Trophoblast cell (in vitro differentiated cells and primary cell): ENCODE data around the gene TTC27.

Experiments
- DNase-seq, 2 donors: peaks; one replicate each; pipeline ENCODE4 v3.0.0-alpha.2; 2016
- H2AFZ ChIP-seq: 2 replicates; pipeline ENCODE4 v1.6.1; 2013; ENCODE audit warnings: low read length, moderate library complexity, mild to moderate bottlenecking; ENCODE audit not compliant: insufficient read depth, poor library complexity
- H2AK5ac ChIP-seq: 2 replicates; pipeline ENCODE4 v1.6.1; 2013; ENCODE audit warnings: mild to moderate bottlenecking, low read length
- H2BK120ac ChIP-seq: 2 replicates; pipeline ENCODE4 v1.6.1; 2013; ENCODE audit warnings: low read length, mild to moderate bottlenecking, moderate library complexity; ENCODE audit not compliant: insufficient read depth, poor library complexity
- H2BK12ac ChIP-seq: 2 replicates; pipeline ENCODE4 v1.6.1; 2013; ENCODE audit warnings: mild to moderate bottlenecking, low read length, moderate library complexity
- H2BK5ac ChIP-seq: 2 replicates; pipeline ENCODE4 v1.6.1; 2013; ENCODE audit warnings: low read length, low read depth, moderate library complexity, mild to moderate bottlenecking; ENCODE audit not compliant: poor library complexity
- H3K14ac ChIP-seq: 2 replicates; pipeline ENCODE4 v1.6.1; 2013; ENCODE audit warnings: mild to moderate bottlenecking, low read length
- H3K18ac ChIP-seq: 2 replicates; pipeline ENCODE4 v1.6.1; 2013; ENCODE audit warnings: mild to moderate bottlenecking, low read length
- H3K23ac ChIP-seq: 2 replicates; pipeline ENCODE4 v1.6.1; 2013; ENCODE audit warnings: low read length
- H3K27ac ChIP-seq: 2 replicates; pipeline ENCODE4 v1.5.1; 2013; ENCODE audit warnings: low read depth, mild to moderate bottlenecking, inconsistent platforms, low read length, moderate library complexity
- H3K27me3 ChIP-seq: 2 replicates; pipeline ENCODE4 v1.6.1; 2013; ENCODE audit warnings: inconsistent platforms, mild to moderate bottlenecking, low read length, moderate library complexity; ENCODE audit not compliant: insufficient read depth
- H3K36me3 ChIP-seq, 2 experiments: 1 replicate in 1 of 2; 2 replicates in 1 of 2; pipeline ENCODE4 v1.6.1; 2013; ENCODE audit warnings: low read length in 2 of 2, mild to moderate bottlenecking in 2 of 2, moderate library complexity in 1 of 2; ENCODE audit not compliant: insufficient read depth in 2 of 2, control insufficient read depth in 1 of 2
- H3K4ac ChIP-seq: 2 replicates; pipeline ENCODE4 v1.6.1; 2013; ENCODE audit warnings: low read depth, mild to moderate bottlenecking, low read length, moderate library complexity
- H3K4me1 ChIP-seq, 2 experiments: 1 replicate in 1 of 2; 2 replicates in 1 of 2; pipeline ENCODE4 v1.6.1; 2013; ENCODE audit warnings: low read length in 2 of 2, mild to moderate bottlenecking in 2 of 2, moderate library complexity in 1 of 2; ENCODE audit not compliant: insufficient read depth in 2 of 2, control insufficient read depth in 1 of 2
- H3K4me2 ChIP-seq: 2 replicates; pipeline ENCODE4 v1.6.1; 2013; ENCODE audit warnings: inconsistent platforms, mild to moderate bottlenecking, low read length, moderate library complexity
- H3K4me3 ChIP-seq: 2 replicates; pipeline ENCODE4 v1.5.1; 2013; ENCODE audit warnings: mild to moderate bottlenecking, low read depth, low read length, inconsistent platforms
- H3K79me1 ChIP-seq: one replicate; pipeline ENCODE4 v1.6.1; 2013; ENCODE audit warnings: low read length
- H3K79me2 ChIP-seq: 2 replicates; pipeline ENCODE4 v1.6.1; 2013; ENCODE audit warnings: low read length, mild to moderate bottlenecking; ENCODE audit not compliant: control insufficient read depth, insufficient read depth, poor library complexity
- H3K9ac ChIP-seq: 2 replicates; pipeline ENCODE4 v1.6.1; 2013; ENCODE audit warnings: mild to moderate bottlenecking, low read length
- H3K9me3 ChIP-seq: 2 replicates; pipeline ENCODE4 v1.6.1; 2013; ENCODE audit warnings: low read depth, mild to moderate bottlenecking, control low read depth, inconsistent platforms, low read length; ENCODE audit not compliant: insufficient read depth
- H4K12ac ChIP-seq: 2 replicates; pipeline ENCODE4 v1.6.1; 2013; ENCODE audit warnings: low read depth, mild to moderate bottlenecking, low read length, moderate library complexity
- H4K8ac ChIP-seq: 2 replicates; pipeline ENCODE4 v1.6.1; 2013; ENCODE audit warnings: low read depth, mild to moderate bottlenecking, low read length, moderate library complexity
- H4K91ac ChIP-seq: one replicate; pipeline ENCODE4 v1.6.1; 2013; ENCODE audit warnings: low read depth, mild to moderate bottlenecking, low read length, moderate library complexity
- WGBS: extraction: QIAGEN DNeasy Blood & Tissue Kit; methylation state at CpG from one replicate; pipeline ENCODE4 v1.1.7; 2013; ENCODE audit warnings: missing lambda C conversion rate; ENCODE audit not compliant: insufficient read length, insufficient coverage; ENCODE audit errors: extremely low coverage; 5-methylcytosine and 5-hydroxymethylcytosine counted together

The TTC27 gene

GRCh38 chr2:32760628-32761027 is 132.8 kb downstream of the TTC27 start:
- H3K23ac ChIP-seq: peak overlapping the region; percentile 5
- no peak overlapping the region for H2BK5ac ChIP-seq
- H4K8ac ChIP-seq: no peak overlapping the region
- DNase-seq: no peak
- H2AFZ ChIP-seq: no peak overlapping the region
- no peak overlapping the region for H3K4me2 ChIP-seq
- H3K79me1 ChIP-seq: no peaks in the 10 kb centered on the region
- no peak overlapping the region for H2AK5ac ChIP-seq
- H3K4me1 ChIP-seq: no peaks in the 10 kb centered on the region
- no peak overlapping the region for H2BK120ac ChIP-seq
- peaks cover 0 to 3% of the 10 kb centered on the region in 2 experiments for H3K36me3 ChIP-seq
- WGBS: no CpG with 5 or more reads among the region's 4 CpGs
- no peaks in the 10 kb centered on the region for H3K79me2 ChIP-seq
- no peak overlapping the region for H3K9ac ChIP-seq
- no peak overlapping the region for H3K14ac ChIP-seq
- no peaks in the 10 kb centered on the region for H3K27me3 ChIP-seq
- H3K4ac ChIP-seq: no peak overlapping the region
- H3K27ac ChIP-seq: no peak overlapping the region
- H3K4me3 ChIP-seq: no peak overlapping the region
- H3K9me3 ChIP-seq: no peaks in the 10 kb centered on the region
- H4K91ac ChIP-seq: no peak overlapping the region
- no peak overlapping the region for H3K18ac ChIP-seq
- H2BK12ac ChIP-seq: no peak overlapping the region
- H4K12ac ChIP-seq: no peak overlapping the region

- Histone ChIP-seq H2BK5ac (no peak overlapping the region), H3K4me1 (no peaks in the 10 kb centered on the region), H3K79me1 (no peaks in the 10 kb centered on the region), H3K9me3 (no peaks in the 10 kb centered on the region), H3K27ac (no peak overlapping the region), H3K18ac (no peak overlapping the region), H4K12ac (no peak overlapping the region), H3K4me3 (no peak overlapping the region), H4K91ac (no peak overlapping the region), H3K27me3 (no peaks in the 10 kb centered on the region), H3K4ac (no peak overlapping the region), H3K9ac (no peak overlapping the region), H2BK12ac (no peak overlapping the region), H3K23ac (no peak overlapping the region), H3K79me2 (no peaks in the 10 kb centered on the region), H4K8ac (no peak overlapping the region), H2BK120ac (no peak overlapping the region), H2AK5ac (no peak overlapping the region), H2AFZ (no peak overlapping the region), H3K36me3 (no peaks in the 10 kb centered on the region), H3K4me2 (no peak overlapping the region), H3K14ac (no peak overlapping the region)
- no CpG with 5 or more reads among the region's 1 CpG for WGBS
- DNase-seq: no peak
These were observed 140.7 kb downstream of the TTC27 start for GRCh38 chr2:32768387-32769174.

DNA sequence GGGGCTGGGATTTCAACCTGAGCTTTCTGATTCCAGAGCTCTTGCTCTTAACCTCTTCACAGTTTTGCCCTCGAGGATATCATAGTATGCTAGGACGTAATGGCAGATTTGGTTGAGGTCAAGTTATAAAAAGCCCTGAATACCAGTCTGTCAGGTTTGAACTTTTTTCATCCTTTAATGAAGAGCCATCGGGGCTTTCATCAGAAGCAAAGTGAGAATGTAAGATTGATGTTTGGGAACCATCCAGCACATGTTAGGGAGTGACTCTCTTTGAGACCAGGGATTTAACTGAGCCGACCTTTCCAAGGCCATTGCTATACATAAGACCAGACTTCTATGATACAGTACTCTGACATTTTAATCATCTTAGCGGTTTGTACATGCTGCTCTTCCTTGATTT is 142.5 kb downstream of the TTC27 start:
- no peak overlapping the region for H4K91ac ChIP-seq
- H3K4ac ChIP-seq: no peak overlapping the region
- DNase-seq: no peak
- no peaks in the 10 kb centered on the region for H3K4me1 ChIP-seq
- no peaks in the 10 kb centered on the region for H3K79me2 ChIP-seq
- H3K27me3 ChIP-seq: no peaks in the 10 kb centered on the region
- H3K9me3 ChIP-seq: no peaks in the 10 kb centered on the region
- H3K79me1 ChIP-seq: no peaks in the 10 kb centered on the region
- H3K14ac ChIP-seq: no peak overlapping the region
- no peak overlapping the region for H2AFZ ChIP-seq
- no peak overlapping the region for H3K23ac ChIP-seq
- H3K18ac ChIP-seq: no peak overlapping the region
- H3K36me3 ChIP-seq: no peaks in the 10 kb centered on the region
- H3K4me2 ChIP-seq: no peak overlapping the region
- no peak overlapping the region for H2AK5ac ChIP-seq
- no peak overlapping the region for H3K27ac ChIP-seq
- H2BK5ac ChIP-seq: no peak overlapping the region
- no peak overlapping the region for H3K4me3 ChIP-seq
- no peak overlapping the region for H4K12ac ChIP-seq
- WGBS: no CpG with 5 or more reads among the region's 5 CpGs
- H4K8ac ChIP-seq: no peak overlapping the region
- no peak overlapping the region for H2BK120ac ChIP-seq
- no peak overlapping the region for H2BK12ac ChIP-seq
- H3K9ac ChIP-seq: no peak overlapping the region

DNA sequence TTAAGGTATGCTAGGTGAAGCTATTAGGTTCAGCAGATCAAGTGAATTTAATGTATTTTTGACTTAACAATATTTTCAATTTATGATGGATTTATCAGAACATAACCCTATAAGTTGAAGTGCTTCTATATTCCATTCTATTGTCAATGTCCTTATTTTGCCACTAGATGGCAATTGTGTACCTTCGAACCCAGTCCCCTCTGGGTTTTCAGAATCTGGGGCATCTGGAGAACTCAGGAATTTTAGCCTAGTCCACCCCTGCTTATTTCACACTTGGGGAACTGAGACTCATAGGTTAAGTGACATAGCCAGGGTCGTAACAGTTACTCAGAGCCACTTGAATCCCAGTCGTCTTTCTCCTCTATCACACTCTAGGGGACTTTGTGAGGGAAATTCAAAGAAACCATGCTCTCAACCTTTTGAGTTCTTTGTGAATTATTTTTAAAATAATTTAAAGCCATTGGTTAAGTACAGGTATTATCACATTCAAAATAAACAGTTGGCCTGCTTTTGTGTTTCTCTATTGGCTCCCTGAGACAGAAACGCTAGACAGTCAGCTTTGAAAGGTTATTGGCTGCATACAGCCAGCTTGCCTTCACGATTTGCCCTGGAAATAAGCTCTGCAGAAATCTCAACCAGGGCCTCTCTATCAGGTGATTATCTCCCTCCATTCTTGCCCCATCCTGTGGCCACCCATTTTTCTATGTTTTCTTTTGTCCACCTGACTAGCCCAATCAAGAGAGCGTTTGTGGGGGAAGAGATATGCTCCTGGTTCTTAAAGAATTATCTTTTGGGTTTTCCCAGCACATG is 145.0 kb downstream of the TTC27 start:
- H3K9ac ChIP-seq: no peak overlapping the region
- H3K14ac ChIP-seq: no peak overlapping the region
- H4K91ac ChIP-seq: no peak overlapping the region
- no peaks in the 10 kb centered on the region for H3K9me3 ChIP-seq
- H3K4me1 ChIP-seq: no peaks in the 10 kb centered on the region
- no peak overlapping the region for H2BK5ac ChIP-seq
- no peaks in the 10 kb centered on the region for H3K36me3 ChIP-seq
- H2AFZ ChIP-seq: no peak overlapping the region
- H3K4ac ChIP-seq: no peak overlapping the region
- no peaks in the 10 kb centered on the region for H3K79me2 ChIP-seq
- H3K23ac ChIP-seq: no peak overlapping the region
- H4K12ac ChIP-seq: no peak overlapping the region
- no CpG with 5 or more reads among the region's 6 CpGs for WGBS
- no peak overlapping the region for H3K4me2 ChIP-seq
- no peak overlapping the region for H2AK5ac ChIP-seq
- DNase-seq: peak in 1 of 2 donors; percentile 70
- no peak overlapping the region for H3K4me3 ChIP-seq
- H2BK120ac ChIP-seq: no peak overlapping the region
- H3K79me1 ChIP-seq: no peaks in the 10 kb centered on the region
- no peak overlapping the region for H3K27ac ChIP-seq
- no peak overlapping the region for H3K18ac ChIP-seq
- H2BK12ac ChIP-seq: no peak overlapping the region
- no peaks in the 10 kb centered on the region for H3K27me3 ChIP-seq
- no peak overlapping the region for H4K8ac ChIP-seq
